Activated CD8-positive, alpha-beta memory T cell treated with anti-CD3 and anti-CD28 coated beads, Interleukin-2, amount 50 U/mL, for 1 hour (primary cell): ENCODE measurements around the gene CLK1.
A peak's percentile ranks its signal among the peaks of the same experiment; 100 is the strongest.

ENCODE experiments used
- DNase-seq: peaks from one replicate; pipeline ENCODE4 v3.0.0-alpha.2; 2020; ENCODE audit errors: extremely low read depth

Gene CLK1

GRCh38 chr2:200811333-200812121 is 52.9 kb downstream of the CLK1 start, which contains the start of gene BZW1:
BZW1 (plus strand) TSS chr2:200811910; CDS start chr2:200813218, 1,308 bp downstream.
- DNase-seq = peak; percentile 96

- DNase-seq = no peak
These were observed 53.5 kb downstream of the CLK1 start for GRCh38 chr2:200810998-200811332.

GRCh38 chr2:200810252-200810997 is 54.0 kb downstream of the CLK1 start:
- no peak for DNase-seq

GRCh38 chr2:200809506-200810251 is 54.8 kb downstream of the CLK1 start:
- no peak for DNase-seq
